NCI-H460 (cell line): ENCODE measurements around the gene MSMB. TPM values are rescaled to one million over a fixed set of nuclear protein-coding genes. Genes with fewer than 3 reads are reported as not detected.
A peak's percentile ranks its signal among the peaks of the same experiment; 100 is the strongest.

Experiments used
- DNase-seq: peaks from one replicate; pipeline ENCODE4 v3.0.0-alpha.2; 2016; ENCODE audit warnings: low read depth; ENCODE audit errors: extremely low read depth
- total RNA-seq: library from RNA; depleted of rRNA; stranded (reverse); fragments of >200 nt; shearing (Covaris generic); gene quantifications from 2 replicates; pipeline ENCODE4 v1.2.3, GENCODE V29; 2014

Gene MSMB
- total RNA-seq, 1 experiment from 2014 or later, result not detected

GRCh38 chr10:46035923-46036849 lies 9.9 kb downstream of the MSMB start:
- no peak for DNase-seq

DNA sequence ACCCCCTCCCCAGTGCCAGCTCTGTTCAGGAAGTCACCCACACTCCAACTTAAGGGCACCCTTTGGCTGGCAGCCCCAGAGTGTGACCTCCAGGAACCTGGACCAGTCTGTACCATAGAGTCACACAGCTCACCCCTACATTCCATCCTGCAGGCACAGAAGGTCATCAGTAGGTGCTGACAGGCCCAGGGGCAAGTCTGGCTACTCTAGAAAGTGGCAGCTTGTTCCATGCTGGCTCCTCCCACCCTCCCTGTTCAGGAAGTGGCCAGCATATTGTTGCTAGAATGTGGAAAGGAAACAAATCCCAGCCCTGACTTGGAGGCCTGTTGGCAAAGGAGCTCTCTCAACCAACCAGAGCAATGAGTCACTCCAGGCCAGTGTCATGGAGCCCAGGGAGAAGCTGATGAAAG lies 12.5 kb downstream of the MSMB start:
- peak; percentile 28 for DNase-seq

GRCh38 chr10:46031648-46032532 lies 14.2 kb downstream of the MSMB start:
- DNase-seq, result no peak

- DNase-seq, result peak; percentile 98
Observed at GRCh38 chr10:46030091-46030937, 15.8 kb downstream of the MSMB start, which contains the start of gene NCOA4. NCOA4 (minus strand) TSS chr10:46030623; CDS start chr10:46016680, 13,943 bp downstream.

- no peak for DNase-seq
Observed at GRCh38 chr10:46029461-46030030, 16.5 kb downstream of the MSMB start.

- DNase-seq, result peak; percentile 60
Observed at GRCh38 chr10:46028584-46029460, 17.2 kb downstream of the MSMB start.

- no peak for DNase-seq
Observed at GRCh38 chr10:46026106-46026505, 20.0 kb downstream of the MSMB start.

GRCh38 chr10:46025406-46025805 lies 20.7 kb downstream of the MSMB start:
- no peak for DNase-seq

- DNase-seq, result no peak
Observed at GRCh38 chr10:46024948-46025347, 21.1 kb downstream of the MSMB start.

GRCh38 chr10:46022978-46023702 lies 22.9 kb downstream of the MSMB start:
- DNase-seq, result peak; percentile 87

DNA sequence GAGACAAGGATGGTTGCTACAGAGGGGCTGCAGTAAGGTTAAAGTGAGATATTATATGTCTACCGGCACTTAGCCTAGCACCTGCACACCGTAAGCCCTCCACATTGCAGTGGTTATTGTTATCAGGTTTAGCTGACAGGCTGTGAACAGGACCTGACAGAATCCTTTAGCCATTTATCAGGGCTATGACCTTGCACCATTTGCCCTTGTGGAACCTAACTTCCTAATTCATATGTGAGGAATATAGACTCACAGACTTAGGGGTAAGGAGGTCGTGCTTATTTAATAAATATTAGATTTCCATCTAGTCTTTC lies 25.8 kb downstream of the MSMB start:
- no peak for DNase-seq

DNA sequence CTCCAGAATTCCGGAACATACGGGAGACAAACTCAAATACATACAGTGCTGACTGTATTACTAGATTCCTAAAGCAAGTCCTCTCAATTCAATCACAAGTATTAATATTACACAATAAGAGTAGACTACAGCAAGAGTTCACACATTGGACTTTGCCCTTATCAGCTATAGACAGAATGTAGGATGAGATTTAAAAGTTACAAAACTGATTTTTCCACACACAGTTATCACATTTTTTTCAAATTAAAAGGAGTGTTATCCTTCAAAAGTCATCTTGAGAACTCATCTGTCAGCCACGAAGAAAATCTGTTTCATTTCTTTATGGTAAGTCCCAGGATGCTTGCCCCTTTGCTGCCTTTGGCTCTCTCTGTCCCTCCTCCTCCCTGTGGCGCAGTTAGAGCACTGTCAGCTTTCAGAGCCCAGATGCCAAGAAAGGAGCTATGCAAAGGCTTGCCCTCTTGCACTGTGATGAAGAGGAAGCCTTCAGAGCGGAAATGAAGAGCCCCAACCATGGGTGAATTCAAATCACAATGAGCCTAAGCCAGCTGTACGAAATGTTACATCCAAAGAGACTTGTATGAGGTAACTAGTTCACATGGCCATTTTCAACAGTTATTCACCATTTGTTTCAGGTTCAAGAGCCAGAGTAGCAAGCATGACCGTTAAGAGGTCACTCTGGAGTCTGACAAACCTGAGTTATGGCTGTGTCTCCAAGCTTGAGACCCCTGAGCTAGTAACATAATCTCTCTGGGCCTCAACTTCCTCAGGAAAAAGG lies 26.3 kb downstream of the MSMB start:
- no peak for DNase-seq

DNA sequence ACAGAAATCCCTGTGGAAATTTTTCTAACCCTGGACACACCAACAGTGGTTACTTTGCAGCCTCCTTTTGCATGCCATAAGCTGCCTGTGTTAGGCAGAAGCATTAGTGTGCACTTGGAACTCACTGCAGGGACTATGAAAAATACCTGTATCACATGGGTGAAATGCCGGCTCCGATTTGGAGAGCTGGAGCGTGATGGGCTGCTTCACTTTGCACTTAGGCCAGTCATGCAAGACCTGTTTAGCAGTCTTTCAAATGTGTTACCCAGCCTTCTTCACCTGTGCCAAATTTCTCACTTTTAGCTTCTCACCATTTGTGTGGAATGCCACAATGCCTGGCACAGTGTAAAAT lies 26.9 kb downstream of the MSMB start:
- DNase-seq, result no peak

DNA sequence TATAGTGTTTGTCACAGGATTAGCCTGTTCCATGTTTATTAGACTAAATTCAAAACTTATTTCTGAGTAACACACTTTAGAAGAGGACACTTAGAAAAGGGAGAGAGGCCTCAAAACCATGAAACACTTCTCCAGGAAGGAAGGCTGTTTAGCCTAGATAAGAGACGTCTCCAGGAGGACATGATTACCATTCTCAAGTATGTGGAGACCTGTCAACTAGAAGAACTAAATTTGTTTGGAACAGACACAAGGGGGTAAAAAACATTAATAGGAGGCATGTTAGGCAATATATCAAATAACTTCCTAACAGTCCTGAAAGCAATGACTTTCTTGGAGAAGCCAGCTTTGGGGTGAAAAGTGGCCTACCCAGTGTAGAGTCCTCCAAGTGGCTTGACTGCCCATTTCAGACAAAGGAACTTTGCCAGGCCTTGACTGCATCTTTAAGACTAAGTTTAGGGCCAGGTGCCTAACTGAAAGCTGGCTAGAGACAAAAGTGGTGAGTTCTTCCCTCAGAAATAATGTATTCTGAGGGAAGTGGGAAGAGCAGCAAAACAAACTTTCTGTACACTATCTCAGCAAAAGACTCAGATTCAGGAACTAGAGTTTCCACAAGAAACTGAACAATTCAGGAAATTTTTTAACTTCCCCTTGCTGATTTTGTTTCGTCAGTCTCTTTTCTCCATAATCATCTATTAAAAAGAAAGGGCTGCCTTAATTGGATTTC lies 27.5 kb downstream of the MSMB start:
- no peak for DNase-seq

DNA sequence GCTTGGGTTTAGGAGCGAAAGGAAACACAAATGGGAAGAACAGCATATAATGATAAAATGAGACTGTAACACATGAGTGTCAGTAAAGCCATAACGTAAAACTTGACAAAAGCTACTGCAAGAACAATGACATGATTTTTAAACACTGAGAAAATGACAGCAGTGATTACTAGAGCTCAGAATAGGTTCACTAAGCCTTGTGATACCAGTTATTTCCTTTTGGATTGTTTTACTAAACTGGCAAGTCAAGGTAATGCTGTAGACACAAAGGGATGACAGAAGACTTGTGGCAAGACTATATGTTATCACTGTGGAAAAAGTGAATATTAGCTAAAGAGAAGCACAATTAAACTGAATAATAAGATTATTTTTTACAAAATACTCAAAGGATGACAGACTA lies 28.3 kb downstream of the MSMB start:
- no peak for DNase-seq

- DNase-seq, result no peak
Observed at GRCh38 chr10:46016811-46017210, 29.3 kb downstream of the MSMB start.

- no peak for DNase-seq
Observed at GRCh38 chr10:46016190-46016589, 29.9 kb downstream of the MSMB start.
